ENCODE results near the gene TNPO2. TPM values are rescaled to one million over a fixed set of nuclear protein-coding genes. Genes with fewer than 3 reads are reported as not detected.

TNPO2 gene
- total RNA-seq, 4 donors from 2014 or later: 25.5 to 57.8 (median 43.5) TPM

GRCh38 chr19:12655546-12655945 lies 68.2 kb downstream of the TNPO2 start:
- no peak for DNase-seq
- TF ChIP-seq POLR2A (IDR thresholded peaks at IDR 0.05) (no peak), CTCF (IDR thresholded peaks at IDR 0.05) (no peak)
- H3K27ac ChIP-seq: no peak overlapping the region
- WGBS, 2 donors: 94 to 96% methylated on average over 8 of the region's 8 CpGs
- intact Hi-C loops (cut with DNase I): no loop called here
- no peaks in the 10 kb centered on the region for H3K27me3 ChIP-seq
- H3K4me3 ChIP-seq: no peak overlapping the region
- H3K9me3 ChIP-seq: no peaks in the 10 kb centered on the region
- H3K4me1 ChIP-seq: no peaks in the 10 kb centered on the region
- peaks cover 4 to 85% (median 8%) of the 10 kb centered on the region in 3 donors for H3K36me3 ChIP-seq

GRCh38 chr19:12652219-12652618 lies 71.5 kb downstream of the TNPO2 start:
- TF ChIP-seq POLR2A (IDR thresholded peaks at IDR 0.05) (no peak), CTCF (IDR thresholded peaks at IDR 0.05) (no peak)
- intact Hi-C loops (cut with DNase I): no loop called here
- H3K9me3 ChIP-seq: no peaks in the 10 kb centered on the region
- peaks cover 11 to 14% (median 11%) of the 10 kb centered on the region in 3 donors for H3K4me1 ChIP-seq
- no peak overlapping the region for H3K4me3 ChIP-seq
- H3K27ac ChIP-seq: no peak overlapping the region
- WGBS, 2 donors: 93 to 96% methylated on average over 5 to 6 of the region's 6 CpGs
- H3K36me3 ChIP-seq: peaks cover 0 to 51% (median 4%) of the 10 kb centered on the region in 3 donors
- H3K27me3 ChIP-seq: no peaks in the 10 kb centered on the region
- no peak for DNase-seq

- Histone ChIP-seq H3K9me3 (no peaks in the 10 kb centered on the region), H3K27ac (no peak overlapping the region), H3K4me3 (no peak overlapping the region), H3K4me1 (peaks cover 11 to 15% (median 12%) of the 10 kb centered on the region in 3 donors), H3K27me3 (no peaks in the 10 kb centered on the region), H3K36me3 (peaks cover 0 to 29% (median 4%) of the 10 kb centered on the region in 3 donors)
- intact Hi-C loops (cut with DNase I): no loop called here
- DNase-seq: no peak
- WGBS, 2 donors: 93 to 96% methylated on average over 6 to 10 of the region's 10 CpGs
- TF ChIP-seq POLR2A (IDR thresholded peaks at IDR 0.05) (no peak), CTCF (IDR thresholded peaks at IDR 0.05) (no peak)
These were observed 73.8 kb downstream of the TNPO2 start for GRCh38 chr19:12649941-12650340.

Small RNA genes within 50 kb of the gene (small RNA-seq; reads per million reads assigned to genes)
- gene SNORD41: 139 to 1,926 (median 673) reads per million in 4 donors

Other genes starting within 250 kb of the TNPO2 start
- gene ZNF709, start 239.1 kb downstream of the TNPO2 start, total RNA-seq: 1 to 10 TPM in 2 of 4 donors, under 1 TPM in 2; 0.15 to 2.5 (median 1.6) TPM
- 1 to 10 TPM; 1.6 to 9.3 (median 4.8) TPM for gene ZNF564, start 172.4 kb downstream of the TNPO2 start, total RNA-seq
- 1 to 10 TPM; 2.5 to 6.7 (median 4.2) TPM for gene ZNF490, start 113.1 kb downstream of the TNPO2 start, total RNA-seq
- gene ZNF791, start 113.0 kb downstream of the TNPO2 start, total RNA-seq: 10 to 100 TPM in 3 of 4 donors, 1 to 10 TPM in 1; 8.6 to 19.5 (median 13.0) TPM
- 10 to 100 TPM; 25.5 to 55.5 (median 39.4) TPM for gene MAN2B1, start 57.2 kb downstream of the TNPO2 start, total RNA-seq
- 10 to 100 TPM in 1 of 4 donors, 1 to 10 TPM in 3; 4.0 to 16.7 (median 5.8) TPM for gene WDR83, start 57.1 kb downstream of the TNPO2 start, total RNA-seq
- gene DHPS, start 42.1 kb downstream of the TNPO2 start, total RNA-seq: 10 to 100 TPM; 45.3 to 93.5 (median 51.5) TPM
- gene GNG14, start 35.9 kb downstream of the TNPO2 start, total RNA-seq: not detected
- gene FBXW9, start 27.3 kb downstream of the TNPO2 start, total RNA-seq: 10 to 100 TPM in 3 of 4 donors, 1 to 10 TPM in 1; 9.6 to 13.4 (median 11.9) TPM
- gene TRIR, start 10.8 kb upstream of the TNPO2 start, total RNA-seq: 100 to 1,000 TPM; 258 to 302 (median 280) TPM
- gene GET3, start 13.6 kb upstream of the TNPO2 start, total RNA-seq: 10 to 100 TPM; 36.8 to 69.9 (median 51.2) TPM
- gene BEST2, start 27.9 kb upstream of the TNPO2 start, total RNA-seq: 1 to 10 TPM in 1 of 4 donors, under 1 TPM in 1, not detected in 2; 0.27 to 1.3 TPM
- 10 to 100 TPM; 41.4 to 76.5 (median 61.6) TPM for gene HOOK2, start 51.6 kb upstream of the TNPO2 start, total RNA-seq
- gene JUNB, start 67.6 kb upstream of the TNPO2 start, total RNA-seq: 100 to 1,000 TPM; 260 to 945 (median 388) TPM
- gene PRDX2, start 77.9 kb upstream of the TNPO2 start, total RNA-seq: 100 to 1,000 TPM; 211 to 436 (median 345) TPM
- not detected for gene THSD8, start 78.1 kb upstream of the TNPO2 start, total RNA-seq
- 10 to 100 TPM in 3 of 4 donors, 1 to 10 TPM in 1; 7.1 to 19.2 (median 14.9) TPM for gene RNASEH2A, start 82.7 kb upstream of the TNPO2 start, total RNA-seq
- gene RTBDN, start 110.6 kb upstream of the TNPO2 start, total RNA-seq: not detected
- gene MAST1, start 114.6 kb upstream of the TNPO2 start, total RNA-seq: under 1 TPM in 1 of 4 donors, not detected in 3; 0.42 TPM
- gene DNASE2, start 157.5 kb upstream of the TNPO2 start, total RNA-seq: 10 to 100 TPM; 12.3 to 27.9 (median 20.4) TPM
- not detected for gene KLF1, start 163.3 kb upstream of the TNPO2 start, total RNA-seq
- gene GCDH, start 167.2 kb upstream of the TNPO2 start, total RNA-seq: 10 to 100 TPM; 20.9 to 44.1 (median 34.9) TPM
- 1 to 10 TPM in 1 of 4 donors, not detected in 3; 2.2 TPM for gene SYCE2, start 195.4 kb upstream of the TNPO2 start, total RNA-seq
- gene FARSA, start 209.8 kb upstream of the TNPO2 start, total RNA-seq: 10 to 100 TPM; 47.7 to 53.8 (median 51.0) TPM
- gene CALR, start 214.7 kb upstream of the TNPO2 start, total RNA-seq: 100 to 1,000 TPM; 262 to 577 (median 513) TPM
- 10 to 100 TPM; 67.7 to 87.4 (median 82.4) TPM for gene RAD23A, start 221.9 kb upstream of the TNPO2 start, total RNA-seq
- gene GADD45GIP1, start 233.3 kb upstream of the TNPO2 start, total RNA-seq: 10 to 100 TPM; 34.4 to 59.7 (median 44.9) TPM
- not detected for gene DAND5, start 245.6 kb upstream of the TNPO2 start, total RNA-seq

Measured in esophagus squamous epithelium (tissue), 5 donors.